ENCODE results near the gene QDPR.
A peak's percentile ranks its signal among the peaks of the same experiment; 100 is the strongest.
"Not testable (repeated sequence)": the region's sequence is repeated elsewhere in the genome, so short reads cannot be mapped to it uniquely, and the experiment has no call there.

The QDPR gene

DNA sequence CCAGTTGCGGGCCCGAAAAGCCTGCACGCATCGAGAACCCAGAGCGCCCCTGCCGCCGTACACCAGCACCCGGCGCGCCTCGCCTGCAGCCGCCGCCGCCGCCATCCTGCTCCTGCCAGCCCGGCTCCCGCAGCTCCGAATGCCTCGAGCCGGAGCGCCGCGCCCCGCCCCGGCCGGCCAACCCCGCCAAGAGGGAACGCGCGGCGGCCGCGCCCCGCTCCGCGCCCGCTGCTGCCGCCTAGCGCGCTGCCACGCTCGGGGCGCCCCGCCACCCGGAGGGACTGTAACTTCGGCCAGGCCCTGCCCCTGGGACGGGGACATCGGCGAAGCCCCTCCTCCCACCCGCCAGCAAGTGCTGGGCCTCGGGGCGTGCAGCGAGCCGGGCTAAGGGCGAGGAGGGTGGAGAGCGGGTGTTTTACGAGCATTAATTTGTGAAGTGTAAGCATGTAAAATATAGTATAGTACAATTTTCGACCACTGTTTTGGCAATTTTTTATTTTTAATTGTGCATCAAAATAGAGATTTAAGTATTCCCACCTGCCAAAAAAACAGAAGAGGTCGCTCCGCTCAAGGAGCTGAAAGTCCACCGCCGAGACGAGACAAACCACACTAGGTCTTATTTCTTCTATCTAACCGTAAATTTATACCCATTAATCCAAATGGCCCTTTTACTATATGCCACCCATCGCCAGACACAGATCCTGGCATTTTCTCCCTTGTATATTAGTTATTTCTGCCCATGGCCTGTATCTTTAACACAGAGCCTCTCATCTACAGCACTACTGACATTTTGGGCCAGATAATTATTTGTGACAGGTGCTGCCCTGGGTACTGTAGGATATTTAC lies at the start of gene QDPR:
QDPR (minus strand) TSS at position 141 of the 846 bp plus-strand sequence; CDS start at position 105, 36 bp downstream.
- peak; percentile 70 for DNase-seq

- no peak for DNase-seq
These were observed 49.5 kb upstream of the QDPR start for GRCh38 chr4:17561195-17561909.

- DNase-seq, result no peak
These were observed 48.3 kb upstream of the QDPR start for GRCh38 chr4:17560065-17560673.

GRCh38 chr4:17559709-17560048 lies 47.8 kb upstream of the QDPR start:
- DNase-seq, result no peak

DNA sequence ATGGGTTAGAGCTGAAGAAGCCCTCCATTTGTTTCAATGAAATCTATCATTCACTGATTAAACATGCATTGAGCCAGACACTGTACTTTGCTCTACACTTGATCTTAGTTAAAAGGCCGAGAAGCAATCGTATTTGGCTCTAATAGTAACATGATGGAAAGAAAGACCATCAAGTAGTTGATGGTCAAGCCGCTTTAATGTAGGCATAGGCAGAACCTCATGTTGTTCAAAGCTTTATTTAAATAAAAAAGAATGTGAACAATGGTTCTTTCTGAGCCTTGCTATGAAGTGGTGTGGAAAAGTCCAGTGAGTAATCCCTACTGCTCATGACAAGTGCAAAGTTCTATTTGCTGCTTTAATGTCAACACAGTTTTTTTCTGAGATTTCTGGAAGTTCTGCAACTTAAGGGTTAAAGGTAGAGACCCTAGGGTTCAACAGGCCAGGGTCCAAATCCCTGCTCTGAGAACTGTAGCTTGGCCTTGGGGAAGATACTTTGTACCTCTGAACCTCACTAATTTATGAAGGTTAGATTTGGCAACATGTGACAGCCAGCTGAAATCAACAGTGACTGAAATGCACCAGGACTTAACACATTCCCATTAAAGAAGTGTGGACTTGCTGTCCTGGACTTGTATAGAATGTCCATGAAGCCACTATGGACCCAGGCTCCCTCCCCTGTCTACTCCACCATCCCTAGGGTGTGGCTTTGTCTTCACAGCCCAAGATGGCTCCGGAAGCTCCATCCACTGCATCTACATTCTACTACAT lies 47.2 kb upstream of the QDPR start:
- no peak for DNase-seq

GRCh38 chr4:17557880-17558279 lies 46.0 kb upstream of the QDPR start:
- DNase-seq, result no peak

GRCh38 chr4:17556498-17556897 lies 44.6 kb upstream of the QDPR start:
- DNase-seq, result no peak

DNA sequence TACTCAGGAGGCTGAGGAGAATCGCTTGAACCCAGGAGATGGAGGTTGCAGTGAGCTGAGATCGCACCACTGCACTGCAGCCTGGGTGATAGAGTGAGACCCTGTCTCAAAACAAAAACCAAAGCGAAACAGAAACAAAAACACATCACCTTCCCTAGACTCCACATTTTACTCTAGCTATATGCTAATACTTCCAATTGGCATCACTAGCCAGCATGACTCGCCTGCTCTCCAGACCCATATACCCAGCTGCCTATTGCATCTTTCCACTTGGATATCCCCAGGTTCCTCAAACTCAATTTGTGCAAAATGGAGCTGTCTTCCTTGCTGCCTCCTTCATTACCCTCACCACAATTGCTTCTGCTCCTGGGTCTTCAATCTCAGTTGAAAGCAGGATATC lies 42.7 kb upstream of the QDPR start:
- DNase-seq, result no peak

- no peak for DNase-seq
These were observed 40.5 kb upstream of the QDPR start for GRCh38 chr4:17552427-17552826.

DNA sequence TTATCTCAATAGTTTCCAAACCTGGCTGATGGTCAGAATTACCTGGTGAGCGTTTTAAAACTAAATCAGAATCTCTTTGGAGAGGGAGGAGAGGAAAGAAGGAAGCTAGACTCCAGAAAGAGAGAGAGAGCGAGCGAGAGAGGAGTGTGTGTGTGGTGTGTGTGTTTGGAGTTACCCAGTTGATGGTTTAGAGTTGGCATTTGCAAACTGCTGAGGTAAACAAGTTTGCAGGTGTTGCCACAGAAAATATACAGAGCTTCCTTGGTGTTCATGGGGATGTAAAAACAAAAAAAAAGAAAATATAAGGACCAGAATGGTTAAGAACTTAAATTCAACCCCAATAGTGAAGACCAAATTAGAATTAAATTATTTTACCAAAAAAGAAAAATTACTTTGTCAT lies 38.7 kb upstream of the QDPR start:
- no peak for DNase-seq

GRCh38 chr4:17546678-17547077 lies 34.8 kb upstream of the QDPR start:
- no peak for DNase-seq

DNA sequence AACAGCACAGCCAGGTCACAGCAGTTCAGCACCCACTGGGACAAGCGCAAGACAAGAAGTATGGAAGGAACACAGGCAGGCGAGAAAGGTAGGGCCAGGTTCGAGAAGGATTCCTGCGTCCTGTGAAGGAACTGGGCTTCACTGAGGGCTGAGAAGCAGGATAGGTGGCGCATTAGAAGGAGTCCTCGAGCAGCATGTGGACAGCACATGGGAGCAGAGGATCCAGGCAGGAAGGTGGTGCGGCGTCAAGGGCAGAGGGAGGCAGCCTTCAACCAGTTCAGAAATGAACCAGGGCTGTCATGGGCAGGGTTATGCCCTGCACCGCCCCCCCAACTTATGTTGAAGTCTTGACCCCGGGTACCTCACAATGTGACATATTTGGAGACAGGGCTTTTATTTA lies 34.3 kb upstream of the QDPR start:
- DNase-seq, result no peak

DNA sequence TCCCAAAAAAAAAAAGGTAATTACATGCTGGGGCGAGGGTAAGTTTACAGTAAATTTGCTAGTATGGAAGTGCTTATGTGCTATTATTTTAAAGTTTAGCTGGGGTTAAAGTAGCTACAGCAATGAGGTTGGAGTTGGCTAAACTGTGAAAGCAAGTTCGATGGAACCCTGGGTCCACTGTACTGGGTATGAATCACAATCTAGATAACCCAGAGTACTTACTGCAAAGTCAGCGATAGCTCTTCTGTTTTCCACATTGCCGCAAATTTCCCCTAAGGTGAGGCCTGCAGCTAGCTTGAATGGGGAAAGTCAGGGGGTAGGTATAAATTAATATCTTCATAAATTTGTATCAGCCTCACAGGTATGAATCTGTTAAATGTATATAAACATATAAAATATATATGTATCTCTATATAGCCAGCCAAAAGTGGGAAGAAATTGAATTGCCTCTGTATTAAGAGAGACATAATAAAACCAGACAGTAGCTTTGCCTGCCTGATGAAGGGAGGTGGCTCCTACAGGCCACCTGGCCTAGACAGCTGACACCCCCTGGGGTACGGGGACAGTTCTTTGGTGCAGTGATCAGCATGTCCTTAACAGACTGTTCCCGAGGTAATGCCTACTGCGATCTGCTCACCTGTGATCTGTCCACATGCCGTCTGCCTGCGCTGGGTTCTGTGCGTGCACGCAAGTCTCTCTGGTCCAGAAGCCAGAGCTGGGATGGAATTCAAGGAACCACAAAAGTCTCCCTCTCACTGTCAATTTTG lies 33.7 kb upstream of the QDPR start:
- no peak for DNase-seq

DNA sequence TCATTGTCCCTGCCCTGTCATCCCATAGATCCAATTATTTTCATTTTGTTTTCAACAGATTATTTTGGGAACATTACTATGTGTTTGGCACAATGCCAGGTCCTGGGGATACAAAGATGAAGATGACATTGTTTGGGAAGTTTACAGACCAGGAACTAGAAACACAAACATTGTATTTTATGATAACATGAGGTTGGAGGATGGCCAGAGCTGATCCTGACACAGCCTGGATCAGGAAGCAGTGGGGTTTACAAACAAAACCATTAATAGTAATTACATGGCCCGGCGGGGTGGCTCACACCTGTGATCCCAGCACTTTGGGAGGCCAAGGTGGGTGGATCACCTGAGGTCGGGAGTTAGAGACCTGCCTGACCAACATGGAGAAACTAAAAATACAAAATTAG lies 32.9 kb upstream of the QDPR start:
- DNase-seq, result no peak

DNA sequence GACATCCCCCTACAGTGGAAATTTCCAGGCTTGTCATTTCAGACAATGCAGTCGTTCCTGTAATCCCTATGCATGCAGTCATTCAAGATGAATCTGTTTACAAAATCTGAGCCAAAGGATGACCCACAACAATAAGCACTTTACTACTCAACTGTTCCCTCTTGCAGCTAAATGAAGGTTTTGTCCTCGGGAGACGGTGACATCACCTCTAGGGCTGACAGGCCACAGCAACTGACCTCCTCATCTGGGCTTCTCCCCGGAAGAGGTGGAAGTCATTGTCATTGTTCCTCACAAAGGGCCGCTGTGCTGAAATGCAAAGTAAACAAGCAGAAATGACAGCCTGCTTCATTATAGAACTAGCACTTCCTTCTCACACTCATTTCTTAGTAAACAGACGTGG lies 32.3 kb upstream of the QDPR start:
- DNase-seq, result no peak

DNA sequence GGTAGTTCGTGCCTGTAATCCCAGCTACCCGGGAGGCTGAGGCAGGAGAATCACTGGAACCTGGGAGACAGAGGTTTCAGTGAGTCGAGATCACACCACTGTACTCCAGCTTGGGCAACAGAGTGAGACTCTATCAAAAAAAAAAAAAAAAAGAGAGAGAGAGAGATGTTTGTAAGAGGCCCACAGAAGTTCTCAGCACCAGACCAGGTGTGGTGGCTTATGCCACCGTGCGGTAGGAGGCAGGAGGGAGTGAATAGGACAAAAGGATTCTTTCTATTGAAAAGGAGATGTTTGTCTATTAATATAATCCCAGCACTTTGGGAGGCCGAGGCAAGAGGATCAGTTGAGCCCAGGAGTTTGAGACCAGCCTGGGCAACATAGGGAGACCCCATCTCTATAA lies 25.2 kb upstream of the QDPR start:
- DNase-seq, result not testable (repeated sequence)

DNA sequence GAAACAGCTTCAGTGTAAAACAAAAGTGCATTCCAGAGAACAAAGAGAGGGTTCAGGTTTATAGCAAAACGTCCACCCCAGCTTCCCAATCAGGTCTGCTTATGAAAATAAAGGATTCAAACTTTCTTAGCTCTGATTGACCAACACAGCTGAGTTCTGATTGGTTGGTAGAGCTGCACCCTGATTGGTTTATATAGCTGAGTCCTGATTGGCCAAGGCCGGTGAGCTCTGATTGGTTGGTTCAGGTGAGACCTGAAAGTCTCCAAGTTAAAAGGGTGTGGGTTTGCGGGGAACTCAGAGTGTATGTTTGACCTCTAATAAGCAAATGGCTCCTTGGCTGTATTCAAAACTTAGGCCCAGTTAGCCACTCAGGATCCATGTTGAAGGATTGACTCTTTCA lies 24.0 kb upstream of the QDPR start:
- peak; percentile 4 for DNase-seq

DNA sequence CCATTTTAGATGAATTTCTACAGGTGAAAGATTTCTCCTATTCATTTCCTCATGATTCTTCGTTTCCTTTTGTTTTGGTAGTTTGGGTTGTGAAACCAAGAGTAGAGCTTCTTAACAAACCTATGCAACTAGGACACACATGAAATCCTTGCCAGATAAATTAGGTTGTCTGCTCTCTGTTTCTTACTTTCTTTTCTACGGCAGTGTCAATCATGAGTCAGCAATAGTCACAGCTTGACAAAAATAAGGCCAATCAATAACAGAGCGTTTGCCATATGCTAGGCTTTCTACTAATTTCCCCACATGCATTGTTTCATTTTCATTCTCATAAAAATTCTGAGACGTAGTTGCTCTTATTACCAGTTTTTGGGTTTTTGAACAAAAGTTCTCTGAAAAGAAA lies 23.4 kb upstream of the QDPR start:
- DNase-seq, result no peak

DNA sequence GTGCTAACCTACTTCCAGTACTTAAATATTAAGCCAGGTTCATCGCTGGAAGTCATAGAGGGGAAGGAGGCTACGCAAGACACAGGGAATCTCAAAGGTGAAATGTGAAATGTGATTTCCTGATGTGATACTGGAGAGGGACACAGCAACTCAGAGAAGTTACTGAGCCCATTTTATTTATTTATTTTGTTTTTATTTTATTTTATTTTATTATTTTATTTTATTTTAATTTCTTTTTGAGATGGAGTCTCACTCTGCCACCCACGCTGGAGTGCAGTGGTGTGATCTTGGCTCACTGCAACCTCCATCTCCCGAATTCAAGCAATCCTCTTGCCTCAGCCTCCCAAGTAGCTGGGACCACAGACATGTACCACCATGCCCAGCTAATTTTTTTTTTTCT lies 22.8 kb upstream of the QDPR start:
- DNase-seq, result no peak

DNA sequence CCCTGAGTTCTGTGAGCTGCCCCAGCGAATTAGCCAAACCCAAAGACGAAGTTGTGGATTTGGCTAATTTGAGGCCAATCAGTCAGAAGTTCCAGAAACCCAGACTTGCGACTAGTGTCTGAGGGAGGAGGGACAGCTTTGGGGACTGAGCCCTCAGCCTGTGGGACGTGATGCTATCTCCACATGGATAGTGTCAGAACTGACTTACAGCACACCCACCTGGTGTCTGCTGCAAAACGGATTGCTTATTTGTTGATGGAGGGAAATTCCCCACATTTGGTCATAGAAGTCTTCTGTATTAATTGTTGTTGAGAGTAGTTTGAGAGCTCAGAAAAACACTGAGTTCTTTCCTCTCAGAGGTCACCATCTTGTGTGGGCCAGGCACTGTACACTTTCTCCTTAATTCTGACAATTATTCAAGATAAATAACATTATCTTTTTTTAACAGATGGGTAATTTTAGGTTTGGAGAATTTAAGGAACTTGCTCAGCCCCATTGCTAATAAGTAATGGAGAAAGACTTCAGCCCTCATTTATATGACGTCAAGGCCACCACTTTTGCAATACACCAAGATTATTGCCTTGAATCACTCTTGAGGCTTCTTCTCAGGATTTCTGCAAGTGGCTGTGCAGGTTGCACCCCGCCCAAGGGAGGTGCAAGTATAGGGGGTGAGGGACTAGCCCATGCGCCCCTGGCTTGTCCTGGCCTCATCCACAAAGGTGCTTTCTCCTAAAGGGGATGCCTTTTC lies 19.8 kb upstream of the QDPR start:
- no peak for DNase-seq

DNA sequence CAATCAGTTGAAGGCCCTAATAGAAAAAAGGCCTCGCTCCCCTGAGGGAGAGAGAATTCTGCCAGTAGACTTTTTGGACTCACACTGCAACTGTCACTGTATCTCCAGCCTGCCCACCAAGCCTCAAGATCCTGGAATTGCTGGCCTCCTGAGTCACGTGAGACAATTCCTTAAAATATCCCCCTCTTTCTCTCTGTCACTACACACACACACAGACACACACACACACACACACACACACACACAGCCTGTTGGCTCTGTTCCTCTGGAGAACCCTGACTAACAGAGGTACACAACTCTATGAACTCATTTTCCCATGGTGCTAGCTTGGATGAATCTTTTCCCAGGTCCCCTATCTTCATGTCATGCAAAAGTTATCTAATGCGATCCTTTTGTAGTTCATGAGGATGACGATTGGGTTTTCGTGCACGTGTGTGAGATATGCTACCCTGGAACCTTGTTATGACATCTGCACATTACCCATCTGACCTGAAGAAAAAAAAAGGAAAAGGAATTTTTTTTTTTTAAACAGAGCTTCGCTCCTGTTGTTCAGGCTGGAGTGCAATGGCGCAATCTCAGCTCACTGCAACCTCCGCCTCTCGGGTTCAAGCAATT lies 16.8 kb upstream of the QDPR start:
- DNase-seq, result no peak
